ENCODE data around the gene RSPH4A.

RSPH4A gene

DNA sequence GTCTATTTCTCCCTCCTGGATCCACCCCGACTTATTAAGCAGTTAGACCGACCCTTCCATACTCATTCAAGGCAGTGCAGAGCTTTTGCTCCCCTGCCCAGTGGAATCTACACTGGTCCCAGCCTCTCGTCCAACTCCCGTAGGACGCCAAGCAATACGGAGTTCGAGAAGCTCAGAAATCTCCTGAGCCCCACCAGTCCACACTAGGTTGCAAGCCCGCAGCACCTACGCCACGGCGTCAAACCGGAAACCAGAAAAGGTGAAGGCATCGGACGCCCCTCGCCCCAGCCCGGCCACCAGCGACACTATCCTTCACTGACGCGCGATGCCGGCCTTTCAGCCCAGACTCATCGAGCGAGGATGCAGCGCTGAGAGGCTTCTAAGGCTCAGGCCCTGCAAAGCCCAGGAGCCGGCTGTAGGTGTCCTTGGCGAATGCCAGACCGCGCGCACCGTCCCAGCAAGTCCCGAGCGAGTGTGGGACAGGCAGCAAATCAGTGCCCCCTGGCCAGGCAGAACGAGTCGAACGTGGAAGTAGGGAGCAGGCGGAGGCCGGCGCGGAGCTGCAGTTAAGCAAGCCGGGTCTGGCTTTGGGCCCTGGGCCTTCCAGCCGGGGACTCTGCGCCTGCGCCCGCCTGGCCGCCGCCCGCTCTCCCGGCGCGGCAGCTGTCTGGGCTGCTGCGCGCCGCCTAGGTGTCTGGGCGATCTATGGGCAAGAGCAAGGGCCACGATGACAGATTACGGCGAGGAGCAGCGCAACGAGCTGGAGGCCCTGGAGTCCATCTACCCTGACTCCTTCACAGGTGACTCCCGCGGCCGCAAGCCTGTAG, 45.2 kb upstream of the RSPH4A start, which contains the start of gene RWDD1:
Gene RWDD1, plus strand, starts transcription at position 649 of the 827 bp plus-strand sequence. Its CDS starts 79 bp downstream, at position 728.
- Histone ChIP-seq H2AFZ (ENCODE audit: low read length) (peak within 1 kb of the TSS; percentile 88), H3K4me2 (ENCODE audit: low read depth, low read length, poor library complexity, severe bottlenecking) (peak within 1 kb of the TSS; percentile 96), H3K9ac (ENCODE audit: low read depth, low read length, poor library complexity, severe bottlenecking) (peak within 1 kb of the TSS; percentile 95), H3K9me2 (replicated peaks; ENCODE audit: low read depth, low read length) (no peaks in the 10 kb centered on the region), H3K9me3 (ENCODE audit: insufficient read depth, low read depth, low read length) (no peaks in the 10 kb centered on the region), H4K20me1 (ENCODE audit: insufficient read depth, low read length, poor library complexity, severe bottlenecking) (peaks cover 19% of the 10 kb centered on the region), H3F3A (ENCODE audit: low read depth) (no peaks in the 10 kb centered on the region), H3K36me3 (ENCODE audit: insufficient read depth, low read length) (no peaks in the 10 kb centered on the region), H3K27me3 (ENCODE audit: insufficient read depth, low read length, poor library complexity, severe bottlenecking) (no peaks in the 10 kb centered on the region), H3K4me1 (ENCODE audit: insufficient read depth, low read length, poor library complexity, severe bottlenecking) (peaks cover 43% of the 10 kb centered on the region), H3K4me3 (ENCODE audit: low read length, poor library complexity, severe bottlenecking) (peak within 1 kb of the TSS; percentile 87), H3K79me2 (ENCODE audit: insufficient read depth, low read length) (peaks cover 54% of the 10 kb centered on the region)
- TF ChIP-seq EZH2phosphoT487 (IDR thresholded peaks at IDR 0.05; ENCODE audit: borderline replicate concordance), result no peak
- TF ChIP-seq, protein P1, sequence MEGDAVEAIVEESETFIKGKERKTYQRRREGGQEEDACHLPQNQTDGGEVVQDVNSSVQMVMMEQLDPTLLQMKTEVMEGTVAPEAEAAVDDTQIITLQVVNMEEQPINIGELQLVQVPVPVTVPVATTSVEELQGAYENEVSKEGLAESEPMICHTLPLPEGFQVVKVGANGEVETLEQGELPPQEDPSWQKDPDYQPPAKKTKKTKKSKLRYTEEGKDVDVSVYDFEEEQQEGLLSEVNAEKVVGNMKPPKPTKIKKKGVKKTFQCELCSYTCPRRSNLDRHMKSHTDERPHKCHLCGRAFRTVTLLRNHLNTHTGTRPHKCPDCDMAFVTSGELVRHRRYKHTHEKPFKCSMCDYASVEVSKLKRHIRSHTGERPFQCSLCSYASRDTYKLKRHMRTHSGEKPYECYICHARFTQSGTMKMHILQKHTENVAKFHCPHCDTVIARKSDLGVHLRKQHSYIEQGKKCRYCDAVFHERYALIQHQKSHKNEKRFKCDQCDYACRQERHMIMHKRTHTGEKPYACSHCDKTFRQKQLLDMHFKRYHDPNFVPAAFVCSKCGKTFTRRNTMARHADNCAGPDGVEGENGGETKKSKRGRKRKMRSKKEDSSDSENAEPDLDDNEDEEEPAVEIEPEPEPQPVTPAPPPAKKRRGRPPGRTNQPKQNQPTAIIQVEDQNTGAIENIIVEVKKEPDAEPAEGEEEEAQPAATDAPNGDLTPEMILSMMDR (conservative IDR thresholded peaks at IDR 0.05; ENCODE audit: low read length), result 0 out of 2 replicates have a peak, but pooled peaks have one; percentile 10

DNA sequence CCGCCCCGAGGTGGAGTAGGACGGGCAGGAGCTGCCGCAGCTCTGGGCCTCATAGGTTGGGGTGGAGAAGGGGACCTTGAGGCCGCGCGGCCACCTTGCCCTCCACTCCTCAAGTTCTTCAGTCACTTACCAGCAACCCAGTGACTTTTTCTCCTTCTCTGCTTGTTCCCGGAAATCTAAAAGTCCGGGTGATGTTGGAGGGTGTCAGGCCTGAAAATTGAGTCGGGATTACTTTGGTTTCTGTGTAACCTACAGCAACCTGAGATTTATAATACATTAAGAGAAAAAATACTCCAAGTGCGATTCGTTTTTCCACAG, 44.6 kb upstream of the RSPH4A start:
- Histone ChIP-seq H3K36me3 (ENCODE audit: insufficient read depth, low read length) (no peaks in the 10 kb centered on the region), H3K4me3 (ENCODE audit: low read length, poor library complexity, severe bottlenecking) (peak overlapping the region; percentile 87), H3F3A (ENCODE audit: low read depth) (no peaks in the 10 kb centered on the region), H3K9me2 (replicated peaks; ENCODE audit: low read depth, low read length) (no peaks in the 10 kb centered on the region), H3K4me2 (ENCODE audit: low read depth, low read length, poor library complexity, severe bottlenecking) (peak overlapping the region; percentile 96), H3K9ac (ENCODE audit: low read depth, low read length, poor library complexity, severe bottlenecking) (peak overlapping the region; percentile 95), H3K4me1 (ENCODE audit: insufficient read depth, low read length, poor library complexity, severe bottlenecking) (peaks cover 48% of the 10 kb centered on the region), H3K27me3 (ENCODE audit: insufficient read depth, low read length, poor library complexity, severe bottlenecking) (no peaks in the 10 kb centered on the region), H4K20me1 (ENCODE audit: insufficient read depth, low read length, poor library complexity, severe bottlenecking) (peaks cover 19% of the 10 kb centered on the region), H2AFZ (ENCODE audit: low read length) (peak overlapping the region; percentile 88), H3K9me3 (ENCODE audit: insufficient read depth, low read depth, low read length) (no peaks in the 10 kb centered on the region), H3K79me2 (ENCODE audit: insufficient read depth, low read length) (peaks cover 56% of the 10 kb centered on the region)
- TF ChIP-seq EZH2phosphoT487 (IDR thresholded peaks at IDR 0.05; ENCODE audit: borderline replicate concordance), result no peak
- TF ChIP-seq, protein P1 (conservative IDR thresholded peaks at IDR 0.05; ENCODE audit: low read length), result no peak

DNA sequence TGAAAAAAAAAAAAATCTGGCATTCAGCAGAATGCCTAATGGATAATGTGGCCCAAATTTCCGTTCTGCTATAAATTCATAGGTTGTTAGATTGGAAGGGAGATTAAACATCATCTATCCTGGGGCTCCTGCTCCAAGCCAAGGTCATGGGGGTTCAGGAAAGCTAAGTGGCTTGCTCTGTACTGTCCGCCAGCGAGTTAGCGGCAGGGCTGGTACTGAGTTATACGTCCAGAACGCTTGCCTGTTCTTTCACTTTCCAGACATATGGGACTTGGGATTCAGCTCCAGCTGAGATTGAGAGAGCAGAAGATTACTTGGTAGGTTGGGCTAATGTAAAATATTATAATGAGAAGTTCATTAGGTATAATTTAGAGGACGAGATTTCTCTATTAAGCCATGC, 44.1 kb upstream of the RSPH4A start:
- H3K4me2 ChIP-seq (ENCODE audit: low read depth, low read length, poor library complexity, severe bottlenecking), result peak overlapping the region; percentile 96
- H3K9me2 ChIP-seq (replicated peaks; ENCODE audit: low read depth, low read length), result no peaks in the 10 kb centered on the region

More for the DNA sequence above, 44.1 kb upstream of the RSPH4A start:
- Histone ChIP-seq H4K20me1 (ENCODE audit: insufficient read depth, low read length, poor library complexity, severe bottlenecking) (peaks cover 19% of the 10 kb centered on the region), H3K27me3 (ENCODE audit: insufficient read depth, low read length, poor library complexity, severe bottlenecking) (no peaks in the 10 kb centered on the region), H3F3A (ENCODE audit: low read depth) (no peaks in the 10 kb centered on the region), H3K9ac (ENCODE audit: low read depth, low read length, poor library complexity, severe bottlenecking) (peak overlapping the region; percentile 95), H3K79me2 (ENCODE audit: insufficient read depth, low read length) (peaks cover 60% of the 10 kb centered on the region), H3K36me3 (ENCODE audit: insufficient read depth, low read length) (no peaks in the 10 kb centered on the region), H3K4me3 (ENCODE audit: low read length, poor library complexity, severe bottlenecking) (peak overlapping the region; percentile 87), H3K9me3 (ENCODE audit: insufficient read depth, low read depth, low read length) (no peaks in the 10 kb centered on the region), H3K4me1 (ENCODE audit: insufficient read depth, low read length, poor library complexity, severe bottlenecking) (peaks cover 54% of the 10 kb centered on the region), H2AFZ (ENCODE audit: low read length) (peak overlapping the region; percentile 88; the same call in 1 of the 2 replicates)
- TF ChIP-seq, protein P1 (conservative IDR thresholded peaks at IDR 0.05; ENCODE audit: low read length), result no peak
- TF ChIP-seq EZH2phosphoT487 (IDR thresholded peaks at IDR 0.05; ENCODE audit: borderline replicate concordance), result no peak

All from Loucy (cell line).